Mesodermal cell (in vitro differentiated cells): ENCODE data around the gene RHEX.

Experiments used
- H3K27ac ChIP-seq: 2 replicates; pipeline ENCODE4 v1.7.0; 2013; ENCODE audit warnings: mild to moderate bottlenecking, low read depth, low read length, moderate library complexity; ENCODE audit not compliant: severe bottlenecking
- H3K36me3 ChIP-seq: 2 replicates; pipeline ENCODE4 v1.7.1; 2013; ENCODE audit warnings: mild to moderate bottlenecking, low read length, moderate library complexity; ENCODE audit not compliant: control insufficient read depth, insufficient read depth
- H3K4me1 ChIP-seq: one replicate; pipeline ENCODE4 v1.7.1; 2013; ENCODE audit warnings: mild to moderate bottlenecking, low read length; ENCODE audit not compliant: insufficient read depth, control insufficient read depth, poor library complexity, severe bottlenecking
- H3K4me3 ChIP-seq: 2 replicates; pipeline ENCODE4 v1.7.0; 2013; ENCODE audit warnings: low read length, control low read depth, mild to moderate bottlenecking; ENCODE audit not compliant: insufficient read depth, poor library complexity, severe bottlenecking; ENCODE audit errors: extremely low read depth
- H3K9me3 ChIP-seq: 2 replicates; pipeline ENCODE4 v1.7.1; 2013; ENCODE audit warnings: mild to moderate bottlenecking, low read length, moderate library complexity; ENCODE audit not compliant: control insufficient read depth
- WGBS, 2 experiments: methylation state at CpG; one replicate each; pipeline ENCODE4 v1.1.5; 2013; ENCODE audit warnings: missing lambda C conversion rate in 2 of 2; ENCODE audit not compliant: insufficient coverage in 2 of 2; 5-methylcytosine and 5-hydroxymethylcytosine counted together

The RHEX gene

DNA sequence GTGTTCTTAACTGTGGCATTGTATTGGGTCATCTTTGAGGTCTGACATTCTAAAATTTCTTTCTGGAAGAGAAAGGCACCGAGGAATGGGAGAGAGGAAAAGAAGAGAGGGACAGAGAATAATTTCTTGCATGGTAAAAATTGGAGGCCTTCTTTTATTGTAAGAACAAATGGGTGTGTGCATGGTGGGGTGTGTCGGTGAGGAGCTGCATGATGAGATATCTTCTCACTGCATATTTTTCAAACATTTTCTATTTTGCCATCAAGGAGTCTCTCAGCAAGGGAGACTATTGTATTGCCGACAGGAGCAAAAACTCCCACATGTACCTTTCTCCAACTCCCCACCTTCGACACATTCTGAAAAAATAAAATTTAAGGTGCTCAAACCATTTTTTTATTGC, 22.8 kb upstream of the RHEX start:
- Histone ChIP-seq H3K36me3 (no peaks in the 10 kb centered on the region), H3K27ac (no peak overlapping the region), H3K9me3 (no peaks in the 10 kb centered on the region), H3K4me1 (no peaks in the 10 kb centered on the region), H3K4me3 (no peak overlapping the region)
- WGBS, 2 experiments = 70 to 75% methylated on average over 3 of the region's 4 CpGs

GRCh38 chr1:206030714-206031113, 22.3 kb upstream of the RHEX start:
- WGBS, 2 experiments = no CpG with 5 or more reads among the region's 4 CpGs
- no peak overlapping the region for H3K4me3 ChIP-seq
- no peak overlapping the region for H3K27ac ChIP-seq
- no peaks in the 10 kb centered on the region for H3K9me3 ChIP-seq
- no peaks in the 10 kb centered on the region for H3K36me3 ChIP-seq
- no peaks in the 10 kb centered on the region for H3K4me1 ChIP-seq

- H3K36me3 ChIP-seq = no peaks in the 10 kb centered on the region
- no peak overlapping the region for H3K27ac ChIP-seq
- 81 to 91% methylated on average over 2 to 3 of the region's 5 CpGs for WGBS, 2 experiments
- no peaks in the 10 kb centered on the region for H3K9me3 ChIP-seq
- no peaks in the 10 kb centered on the region for H3K4me1 ChIP-seq
- H3K4me3 ChIP-seq = no peak overlapping the region
Measured at GRCh38 chr1:206032380-206033140, 20.4 kb upstream of the RHEX start.

DNA sequence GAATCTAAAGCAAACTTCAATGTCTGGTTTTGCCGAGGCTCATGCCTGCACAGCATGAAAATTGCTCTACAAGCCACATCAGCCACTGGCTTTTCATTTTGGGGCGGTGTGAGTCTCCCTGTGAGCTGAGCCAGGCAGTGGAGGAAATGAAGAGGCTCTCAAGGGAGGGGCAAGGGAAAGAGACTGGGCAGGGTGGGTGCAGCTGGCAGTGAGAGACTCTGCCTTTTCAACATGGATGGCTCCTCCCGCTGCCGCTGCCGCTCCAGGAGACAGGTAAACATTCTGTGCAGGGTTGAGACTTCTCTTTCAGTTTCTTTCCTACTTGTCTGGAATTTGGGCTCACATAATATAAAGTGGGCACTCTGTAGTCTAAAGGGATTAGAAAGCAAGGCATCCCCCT, 17.9 kb upstream of the RHEX start:
- no peaks in the 10 kb centered on the region for H3K4me1 ChIP-seq
- no peaks in the 10 kb centered on the region for H3K36me3 ChIP-seq
- H3K27ac ChIP-seq = no peak overlapping the region
- H3K9me3 ChIP-seq = no peaks in the 10 kb centered on the region
- H3K4me3 ChIP-seq = no peak overlapping the region
- 64 to 80% methylated on average over 1 to 4 of the region's 5 CpGs for WGBS, 2 experiments

GRCh38 chr1:206036663-206037455, 16.1 kb upstream of the RHEX start:
- 91 to 94% methylated on average over 2 of the region's 2 CpGs for WGBS, 2 experiments
- H3K4me3 ChIP-seq = no peak overlapping the region
- H3K4me1 ChIP-seq = no peaks in the 10 kb centered on the region
- no peak overlapping the region for H3K27ac ChIP-seq
- no peaks in the 10 kb centered on the region for H3K36me3 ChIP-seq
- H3K9me3 ChIP-seq = no peaks in the 10 kb centered on the region

DNA sequence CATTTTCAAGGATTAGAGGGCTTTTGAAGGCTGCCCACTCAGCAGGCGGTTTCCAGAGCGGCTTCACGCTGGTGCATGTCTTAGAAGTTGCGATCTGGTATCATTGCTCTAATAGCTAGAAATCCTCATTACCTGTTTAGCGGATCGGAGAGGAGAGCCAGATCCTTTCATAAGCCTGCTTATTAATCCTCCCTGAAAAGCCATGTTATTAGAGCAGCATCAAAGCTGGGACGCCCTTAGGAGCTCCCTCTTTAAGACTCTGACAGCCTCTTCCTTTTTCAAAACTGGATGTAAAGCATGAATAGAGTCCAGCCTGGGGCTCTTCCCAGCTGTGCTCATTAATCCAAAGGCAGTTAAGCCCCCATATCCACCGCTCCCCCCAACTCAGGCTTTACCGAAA, 15.4 kb upstream of the RHEX start:
- 83 to 90% methylated on average over 9 of the region's 9 CpGs for WGBS, 2 experiments
- no peaks in the 10 kb centered on the region for H3K36me3 ChIP-seq
- H3K4me1 ChIP-seq = no peaks in the 10 kb centered on the region
- H3K4me3 ChIP-seq = no peak overlapping the region
- H3K9me3 ChIP-seq = no peaks in the 10 kb centered on the region
- no peak overlapping the region for H3K27ac ChIP-seq

DNA sequence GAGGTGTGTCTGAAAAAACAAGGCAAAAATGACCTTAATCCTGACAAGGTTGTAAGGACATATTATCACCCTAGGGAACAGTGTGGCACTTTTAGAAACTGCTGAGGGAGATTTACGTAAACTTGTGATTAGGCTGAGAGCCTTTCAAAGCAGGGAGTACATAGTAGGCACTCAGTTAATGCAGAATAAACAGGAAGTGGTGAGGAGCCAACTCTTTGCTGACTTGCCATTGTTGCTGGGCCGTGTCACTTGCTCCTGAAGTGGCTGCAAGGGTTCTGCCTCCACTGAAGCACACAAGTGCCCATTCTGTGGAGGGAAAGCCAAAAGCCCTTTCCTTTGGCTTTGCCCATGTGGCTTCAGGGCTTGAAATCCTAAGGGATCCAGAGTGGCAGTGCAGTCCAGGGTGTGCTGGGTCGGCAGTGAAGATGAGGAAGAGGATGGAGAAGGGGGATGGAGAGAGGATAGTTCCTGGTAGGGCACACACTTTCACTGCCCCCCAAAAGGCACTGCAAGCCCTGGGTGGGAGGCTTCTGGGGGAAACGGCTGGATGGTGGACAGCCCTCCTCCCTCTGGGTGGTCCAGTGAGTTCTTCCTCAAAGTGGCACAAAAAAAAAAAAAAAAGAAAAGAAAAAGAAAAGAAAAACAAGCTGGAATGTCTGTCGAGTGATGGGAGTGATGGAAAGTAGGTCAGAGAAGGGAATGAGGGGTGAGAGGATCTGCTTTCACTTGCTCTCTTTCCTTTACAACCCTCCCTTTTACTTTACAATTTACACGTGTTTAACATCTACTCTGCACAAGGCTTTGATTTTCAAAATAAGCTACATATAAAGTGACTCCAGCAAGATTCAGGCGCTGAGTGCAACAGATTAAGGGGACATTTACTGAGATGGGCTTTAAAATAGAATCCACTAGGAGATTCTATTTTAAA, 13.7 kb upstream of the RHEX start:
- Histone ChIP-seq H3K36me3 (no peaks in the 10 kb centered on the region), H3K4me3 (no peak overlapping the region), H3K4me1 (no peaks in the 10 kb centered on the region), H3K9me3 (no peaks in the 10 kb centered on the region), H3K27ac (no peak overlapping the region)
- 73 to 85% methylated on average over 2 to 3 of the region's 7 CpGs for WGBS, 2 experiments

- Histone ChIP-seq H3K27ac (no peak overlapping the region), H3K4me1 (no peaks in the 10 kb centered on the region), H3K36me3 (no peaks in the 10 kb centered on the region), H3K4me3 (no peak overlapping the region), H3K9me3 (no peaks in the 10 kb centered on the region)
- 48 to 70% methylated on average over 3 to 4 of the region's 5 CpGs for WGBS, 2 experiments
Measured at GRCh38 chr1:206040328-206040727, 12.6 kb upstream of the RHEX start.

GRCh38 chr1:206041640-206042039, 11.3 kb upstream of the RHEX start:
- no peaks in the 10 kb centered on the region for H3K4me1 ChIP-seq
- no peak overlapping the region for H3K4me3 ChIP-seq
- no peaks in the 10 kb centered on the region for H3K9me3 ChIP-seq
- no peaks in the 10 kb centered on the region for H3K36me3 ChIP-seq
- 60 to 66% methylated on average over 4 to 6 of the region's 7 CpGs for WGBS, 2 experiments
- H3K27ac ChIP-seq = no peak overlapping the region

GRCh38 chr1:206047271-206047670, 5.7 kb upstream of the RHEX start:
- H3K9me3 ChIP-seq = no peaks in the 10 kb centered on the region
- no peaks in the 10 kb centered on the region for H3K4me1 ChIP-seq
- no peak overlapping the region for H3K4me3 ChIP-seq
- WGBS, 2 experiments = 100% methylated on average over 2 of the region's 4 CpGs
- no peak overlapping the region for H3K27ac ChIP-seq
- H3K36me3 ChIP-seq = no peaks in the 10 kb centered on the region
